ENCODE measurements around the gene SIAH1. TPM values are rescaled to one million over a fixed set of nuclear protein-coding genes. Genes with fewer than 3 reads are reported as not detected.
"Not testable (repeated sequence)": the region's sequence is repeated elsewhere in the genome, so short reads cannot be mapped to it uniquely, and the experiment has no call there.

The SIAH1 gene
- total RNA-seq, 5 donors from 2014 or later (not counting 1 experiment from before 2014, with no cell fraction given): 13.8 to 41.1 (median 15.0) TPM

DNA sequence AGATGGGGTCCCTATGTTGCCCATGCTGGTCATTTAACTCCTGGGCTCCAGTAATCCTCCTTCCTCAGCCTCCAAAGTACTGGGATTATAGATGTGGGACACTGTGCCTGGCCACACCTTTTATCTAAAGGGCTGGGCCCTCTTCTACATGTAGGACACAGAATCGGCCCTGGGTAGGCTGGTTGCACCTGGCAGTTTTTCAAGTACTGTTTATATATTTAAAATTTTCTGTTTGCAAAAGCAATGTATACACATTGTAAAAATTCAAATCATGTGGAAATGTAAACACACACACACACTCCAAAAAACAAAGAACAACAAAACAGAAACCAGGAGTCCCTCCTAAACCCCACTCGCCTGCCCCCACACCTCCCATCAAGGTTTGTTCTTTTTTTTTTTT lies 28.1 kb upstream of the SIAH1 start:
- no peaks in the 10 kb centered on the region for H3K9me3 ChIP-seq
- no peaks in the 10 kb centered on the region for H3K36me3 ChIP-seq (ENCODE audit: control insufficient read depth in 2 of 2, extremely low read depth in 1 of 2, insufficient read depth in 1 of 2, low read length in 1 of 2)
- 78% methylated on average over 1 of the region's 2 CpGs for WGBS (ENCODE audit: insufficient coverage)
- H3K4me1 ChIP-seq (ENCODE audit: control insufficient read depth in 1 of 2, extremely low read depth in 1 of 2, insufficient read depth in 2 of 2, low read length in 2 of 2): no peaks in the 10 kb centered on the region
- Mint-ChIP-seq H3K4me1 (no peaks in the 10 kb centered on the region), H3K27me3 (peaks cover 0 to 6% of the 10 kb centered on the region in 2 donors), H3K9me3 (no peaks in the 10 kb centered on the region), H3K27ac (no peak overlapping the region), H3K36me3 (no peaks in the 10 kb centered on the region), H3K4me3 (no peak overlapping the region)
- ATAC-seq (replicated peaks in 1 of 4) (no peak), DNase-seq (no peak)
- POLR2A ChIA-PET: no interaction called here
- no peak overlapping the region for H3K4me3 ChIP-seq (ENCODE audit: control insufficient read depth in 1 of 2, extremely low read depth in 1 of 2, low read length in 1 of 2)
- H3K27me3 ChIP-seq (replicated peaks in 1 of 2; ENCODE audit: control insufficient read depth in 2 of 2, extremely low read depth in 1 of 2, insufficient read depth in 2 of 2, low read length in 1 of 2): peaks cover 0 to 3% of the 10 kb centered on the region in 2 experiments
- CTCF ChIA-PET: interaction anchor here in 1 of 2 donors (0.6 kb wide), 1 partner anchor 41 kb away, joined by 3 read pairs; no protein-coding TSS in a partner anchor
- H3K27ac ChIP-seq (ENCODE audit: low read length): no peak overlapping the region

- Mint-ChIP-seq H3K4me1 (no peaks in the 10 kb centered on the region), H3K27ac (no peak overlapping the region), H3K9me3 (no peaks in the 10 kb centered on the region), H3K36me3 (no peaks in the 10 kb centered on the region), H3K27me3 (peaks cover 0 to 6% of the 10 kb centered on the region in 2 donors), H3K4me3 (no peak overlapping the region)
- ATAC-seq (replicated peaks in 1 of 4) (no peak), DNase-seq (no peak)
- Histone ChIP-seq H3K27me3 (replicated peaks in 1 of 2; ENCODE audit: control insufficient read depth in 2 of 2, extremely low read depth in 1 of 2, insufficient read depth in 2 of 2, low read length in 1 of 2) (peaks cover 0 to 3% of the 10 kb centered on the region in 2 experiments), H3K27ac (ENCODE audit: low read length) (no peak overlapping the region), H3K4me3 (ENCODE audit: control insufficient read depth in 1 of 2, extremely low read depth in 1 of 2, low read length in 1 of 2) (no peak overlapping the region), H3K4me1 (ENCODE audit: control insufficient read depth in 1 of 2, extremely low read depth in 1 of 2, insufficient read depth in 2 of 2, low read length in 2 of 2) (no peaks in the 10 kb centered on the region), H3K9me3 (no peaks in the 10 kb centered on the region), H3K36me3 (ENCODE audit: control insufficient read depth in 2 of 2, extremely low read depth in 1 of 2, insufficient read depth in 1 of 2, low read length in 1 of 2) (no peaks in the 10 kb centered on the region)
- 86% methylated on average over 11 of the region's 12 CpGs for WGBS (ENCODE audit: insufficient coverage)
- POLR2A ChIA-PET: interaction anchor here (0.7 kb wide), 2 partner anchors 165 to 180 kb away, joined by 9 to 13 read pairs; no protein-coding TSS in a partner anchor
- CTCF ChIA-PET: no interaction called here
Measured at GRCh38 chr16:48409839-48410632, 24.8 kb upstream of the SIAH1 start.

- WGBS (ENCODE audit: insufficient coverage): 86% methylated on average over 7 of the region's 7 CpGs
- Histone ChIP-seq H3K27ac (ENCODE audit: low read length) (no peak overlapping the region), H3K27me3 (replicated peaks in 1 of 2; ENCODE audit: control insufficient read depth in 2 of 2, extremely low read depth in 1 of 2, insufficient read depth in 2 of 2, low read length in 1 of 2) (no peaks in the 10 kb centered on the region), H3K9me3 (no peaks in the 10 kb centered on the region), H3K4me3 (ENCODE audit: control insufficient read depth in 1 of 2, extremely low read depth in 1 of 2, low read length in 1 of 2) (no peak overlapping the region), H3K36me3 (ENCODE audit: control insufficient read depth in 2 of 2, extremely low read depth in 1 of 2, insufficient read depth in 1 of 2, low read length in 1 of 2) (no peaks in the 10 kb centered on the region), H3K4me1 (ENCODE audit: control insufficient read depth in 1 of 2, extremely low read depth in 1 of 2, insufficient read depth in 2 of 2, low read length in 2 of 2) (no peaks in the 10 kb centered on the region)
- no peak overlapping the region for H3K27ac Mint-ChIP-seq
- ChIA-PET CTCF (interaction anchor here in 1 of 2 donors (0.6 kb wide), 1 partner anchor 51 kb away, joined by 3 read pairs; no protein-coding TSS in a partner anchor), POLR2A (interaction anchor here in 1 of 2 donors (0.6 kb wide), 1 partner anchor 90 kb away, joined by 4 read pairs; no protein-coding TSS in a partner anchor)
- ATAC-seq (replicated peaks in 1 of 4) (no peak), DNase-seq (no peak)
- no peaks in the 10 kb centered on the region for H3K36me3 Mint-ChIP-seq
- peaks cover 0 to 4% of the 10 kb centered on the region in 2 donors for H3K27me3 Mint-ChIP-seq
- H3K9me3 Mint-ChIP-seq: no peaks in the 10 kb centered on the region
- H3K4me3 Mint-ChIP-seq: no peak overlapping the region
- H3K4me1 Mint-ChIP-seq: no peaks in the 10 kb centered on the region
Measured at GRCh38 chr16:48408688-48409087, 23.5 kb upstream of the SIAH1 start.

- H3K27ac Mint-ChIP-seq: no peak overlapping the region
- 100% methylated on average over 1 of the region's 4 CpGs for WGBS (ENCODE audit: insufficient coverage)
- ATAC-seq (replicated peaks in 1 of 4): no peak
Measured at GRCh38 chr16:48405907-48406306, 20.7 kb upstream of the SIAH1 start.

GRCh38 chr16:48405153-48405552 lies 19.9 kb upstream of the SIAH1 start:
- H3K36me3 Mint-ChIP-seq: no peaks in the 10 kb centered on the region
- no peak overlapping the region for H3K4me3 Mint-ChIP-seq
- ATAC-seq (replicated peaks in 1 of 4): no peak
- H3K9me3 Mint-ChIP-seq: no peaks in the 10 kb centered on the region
- Histone ChIP-seq H3K9me3 (no peaks in the 10 kb centered on the region), H3K4me3 (ENCODE audit: control insufficient read depth in 1 of 2, extremely low read depth in 1 of 2, low read length in 1 of 2) (no peak overlapping the region), H3K36me3 (ENCODE audit: control insufficient read depth in 2 of 2, extremely low read depth in 1 of 2, insufficient read depth in 1 of 2, low read length in 1 of 2) (no peaks in the 10 kb centered on the region), H3K27ac (ENCODE audit: low read length) (no peak overlapping the region), H3K4me1 (ENCODE audit: control insufficient read depth in 1 of 2, extremely low read depth in 1 of 2, insufficient read depth in 2 of 2, low read length in 2 of 2) (no peaks in the 10 kb centered on the region), H3K27me3 (replicated peaks in 1 of 2; ENCODE audit: control insufficient read depth in 2 of 2, extremely low read depth in 1 of 2, insufficient read depth in 2 of 2, low read length in 1 of 2) (no peaks in the 10 kb centered on the region)
- H3K27me3 Mint-ChIP-seq: no peaks in the 10 kb centered on the region
- peaks cover 5 to 6% (median 5%) of the 10 kb centered on the region in 3 donors for H3K4me1 Mint-ChIP-seq
- H3K27ac Mint-ChIP-seq: no peak overlapping the region
- POLR2A ChIA-PET: no interaction called here
- WGBS (ENCODE audit: insufficient coverage): no CpG with 5 or more reads among the region's 1 CpG
- no peak for DNase-seq
- CTCF ChIA-PET: no interaction called here

More at GRCh38 chr16:48405907-48406306, 20.7 kb upstream of the SIAH1 start:
- Mint-ChIP-seq H3K4me3 (no peak overlapping the region), H3K27me3 (no peaks in the 10 kb centered on the region), H3K9me3 (no peaks in the 10 kb centered on the region), H3K36me3 (no peaks in the 10 kb centered on the region), H3K4me1 (peaks cover 5 to 6% (median 5%) of the 10 kb centered on the region in 3 donors)
- Histone ChIP-seq H3K9me3 (no peaks in the 10 kb centered on the region), H3K4me3 (ENCODE audit: control insufficient read depth in 1 of 2, extremely low read depth in 1 of 2, low read length in 1 of 2) (no peak overlapping the region), H3K4me1 (ENCODE audit: control insufficient read depth in 1 of 2, extremely low read depth in 1 of 2, insufficient read depth in 2 of 2, low read length in 2 of 2) (no peaks in the 10 kb centered on the region), H3K27me3 (replicated peaks in 1 of 2; ENCODE audit: control insufficient read depth in 2 of 2, extremely low read depth in 1 of 2, insufficient read depth in 2 of 2, low read length in 1 of 2) (no peaks in the 10 kb centered on the region), H3K27ac (ENCODE audit: low read length) (no peak overlapping the region), H3K36me3 (ENCODE audit: control insufficient read depth in 2 of 2, extremely low read depth in 1 of 2, insufficient read depth in 1 of 2, low read length in 1 of 2) (no peaks in the 10 kb centered on the region)
- ChIA-PET CTCF (no interaction called here), POLR2A (no interaction called here)
- no peak for DNase-seq

DNA sequence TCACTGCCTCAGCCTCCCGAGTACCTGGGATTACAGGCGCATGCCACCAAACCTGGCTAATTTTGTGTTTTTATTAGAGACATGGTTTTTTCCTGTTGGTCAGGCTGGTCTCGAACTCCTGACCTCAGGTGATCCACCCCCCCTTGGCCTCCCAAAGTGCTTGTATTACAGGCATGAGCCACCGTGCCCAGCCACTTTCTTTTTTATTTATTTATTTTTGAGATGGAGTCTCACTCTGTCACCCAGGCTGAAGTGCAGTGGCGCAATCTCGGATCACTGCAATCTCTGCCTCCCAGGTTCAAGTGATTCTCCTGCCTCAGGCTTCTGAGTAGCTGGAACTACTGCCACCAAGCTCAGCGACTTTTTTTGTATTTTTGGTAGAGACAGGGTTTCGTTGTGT lies 17.3 kb upstream of the SIAH1 start:
- H3K27ac Mint-ChIP-seq; H3K27ac ChIP-seq (ENCODE audit: low read length); H3K36me3 Mint-ChIP-seq; ATAC-seq (replicated peaks in 1 of 4); H3K27me3 Mint-ChIP-seq; POLR2A ChIA-PET; H3K9me3 Mint-ChIP-seq; CTCF ChIA-PET; H3K27me3 ChIP-seq (replicated peaks in 1 of 2; ENCODE audit: control insufficient read depth in 2 of 2, extremely low read depth in 1 of 2, insufficient read depth in 2 of 2, low read length in 1 of 2); H3K4me1 ChIP-seq (ENCODE audit: control insufficient read depth in 1 of 2, extremely low read depth in 1 of 2, insufficient read depth in 2 of 2, low read length in 2 of 2); H3K4me3 ChIP-seq (ENCODE audit: control insufficient read depth in 1 of 2, extremely low read depth in 1 of 2, low read length in 1 of 2); DNase-seq; H3K9me3 ChIP-seq; H3K36me3 ChIP-seq (ENCODE audit: control insufficient read depth in 2 of 2, extremely low read depth in 1 of 2, insufficient read depth in 1 of 2, low read length in 1 of 2); H3K4me3 Mint-ChIP-seq; H3K4me1 Mint-ChIP-seq: not testable (repeated sequence)
- WGBS (ENCODE audit: insufficient coverage): 82% methylated on average over 2 of the region's 8 CpGs

All from T-cell (primary cell).